EL (cell line): ENCODE data around the gene SLC5A2.
"Not testable (repeated sequence)": the region's sequence is repeated elsewhere in the genome, so short reads cannot be mapped to it uniquely, and the experiment has no call there.

Experiments used
- DNase-seq: peaks from one replicate; pipeline ENCODE4 v3.0.0-alpha.2; 2016

The SLC5A2 gene

DNA sequence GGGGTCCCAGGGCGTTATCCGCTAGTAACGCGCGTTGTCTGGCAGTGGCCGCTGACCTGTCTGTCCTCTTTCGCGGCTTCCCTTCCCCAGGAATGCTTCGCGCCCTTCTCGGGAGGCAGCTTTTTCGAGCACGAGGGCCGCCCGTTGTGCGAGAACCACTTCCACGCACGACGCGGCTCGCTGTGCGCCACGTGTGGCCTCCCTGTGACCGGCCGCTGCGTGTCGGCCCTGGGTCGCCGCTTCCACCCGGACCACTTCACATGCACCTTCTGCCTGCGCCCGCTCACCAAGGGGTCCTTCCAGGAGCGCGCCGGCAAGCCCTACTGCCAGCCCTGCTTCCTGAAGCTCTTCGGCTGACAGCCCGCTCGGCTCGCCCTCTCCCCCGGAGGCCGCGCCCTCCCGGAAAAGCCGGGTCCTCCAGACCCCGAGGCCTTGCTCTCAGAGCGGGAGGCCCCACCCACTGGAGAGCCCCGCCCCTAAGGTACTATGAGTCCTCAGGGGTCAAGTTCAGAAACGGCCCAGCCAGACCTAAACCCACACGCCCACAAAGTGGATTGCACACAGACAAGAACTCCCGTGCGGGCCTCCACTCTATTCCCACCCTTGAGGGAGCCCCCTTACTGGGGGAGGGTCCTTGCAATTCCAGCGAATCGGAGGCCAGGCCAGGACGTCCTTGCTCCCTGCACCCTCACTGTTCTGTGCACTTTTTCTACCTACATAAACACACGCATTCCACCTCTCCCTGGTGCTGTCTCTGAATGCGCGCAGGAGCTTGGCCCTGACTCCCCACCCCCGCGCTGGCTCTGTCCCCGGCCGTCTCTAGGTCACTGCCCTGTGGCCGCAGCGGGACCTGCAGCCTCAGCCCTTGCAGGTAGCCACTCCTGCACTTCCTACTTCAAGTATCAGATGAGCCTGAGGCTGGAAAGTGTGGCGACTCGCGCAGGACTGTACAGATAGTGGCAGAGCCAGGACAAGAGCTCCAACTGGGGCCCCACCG, 5.4 kb upstream of the SLC5A2 start:
- DNase-seq, result no peak

GRCh38 chr16:31478956-31479355, 4.0 kb upstream of the SLC5A2 start:
- no peak for DNase-seq

DNA sequence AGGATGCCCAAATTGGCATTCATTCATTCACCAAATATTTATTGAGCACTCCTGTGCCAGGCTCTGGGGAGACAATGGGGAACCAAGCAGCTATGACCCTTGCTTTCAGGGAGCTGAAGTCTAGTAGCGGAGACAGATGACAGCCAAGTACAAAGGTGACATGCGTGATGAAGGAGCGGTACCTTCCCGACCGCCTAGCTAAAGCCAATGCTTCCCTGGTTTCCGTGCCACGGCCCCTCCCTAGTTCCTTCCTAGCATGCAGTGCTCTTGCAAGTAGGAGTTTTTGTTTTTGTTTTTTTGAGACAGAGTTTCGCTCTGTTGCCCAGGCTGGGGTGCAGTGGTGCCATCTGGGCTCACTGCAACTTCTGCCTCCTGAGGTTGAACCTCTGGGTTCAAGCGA, 3.2 kb upstream of the SLC5A2 start:
- DNase-seq, result no peak

GRCh38 chr16:31480851-31481536, 1.9 kb upstream of the SLC5A2 start:
- no peak for DNase-seq

- DNase-seq, result not testable (repeated sequence)
These were observed 1.1 kb downstream of the SLC5A2 start for GRCh38 chr16:31484048-31484447.

- no peak for DNase-seq
These were observed 1.7 kb downstream of the SLC5A2 start for GRCh38 chr16:31484491-31485171.

DNA sequence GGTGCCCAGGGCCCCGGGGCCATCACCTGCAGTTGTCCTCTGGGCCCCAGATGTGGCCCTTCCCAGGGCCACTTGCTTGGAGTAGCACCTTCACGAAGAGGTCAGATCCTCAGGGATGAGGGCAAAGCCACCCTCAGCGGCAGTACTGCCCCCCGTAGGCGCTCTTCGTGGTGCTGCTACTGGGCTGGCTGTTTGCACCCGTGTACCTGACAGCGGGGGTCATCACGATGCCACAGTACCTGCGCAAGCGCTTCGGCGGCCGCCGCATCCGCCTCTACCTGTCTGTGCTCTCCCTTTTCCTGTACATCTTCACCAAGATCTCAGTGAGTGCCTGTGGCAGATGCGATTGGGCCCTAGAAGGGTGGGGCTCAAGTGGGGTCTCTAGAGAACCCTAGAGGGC, 2.6 kb downstream of the SLC5A2 start:
- DNase-seq, result no peak

- DNase-seq, result no peak
These were observed 3.1 kb downstream of the SLC5A2 start for GRCh38 chr16:31486045-31486444.

- DNase-seq, result no peak
These were observed 4.3 kb downstream of the SLC5A2 start for GRCh38 chr16:31487071-31487719.

DNA sequence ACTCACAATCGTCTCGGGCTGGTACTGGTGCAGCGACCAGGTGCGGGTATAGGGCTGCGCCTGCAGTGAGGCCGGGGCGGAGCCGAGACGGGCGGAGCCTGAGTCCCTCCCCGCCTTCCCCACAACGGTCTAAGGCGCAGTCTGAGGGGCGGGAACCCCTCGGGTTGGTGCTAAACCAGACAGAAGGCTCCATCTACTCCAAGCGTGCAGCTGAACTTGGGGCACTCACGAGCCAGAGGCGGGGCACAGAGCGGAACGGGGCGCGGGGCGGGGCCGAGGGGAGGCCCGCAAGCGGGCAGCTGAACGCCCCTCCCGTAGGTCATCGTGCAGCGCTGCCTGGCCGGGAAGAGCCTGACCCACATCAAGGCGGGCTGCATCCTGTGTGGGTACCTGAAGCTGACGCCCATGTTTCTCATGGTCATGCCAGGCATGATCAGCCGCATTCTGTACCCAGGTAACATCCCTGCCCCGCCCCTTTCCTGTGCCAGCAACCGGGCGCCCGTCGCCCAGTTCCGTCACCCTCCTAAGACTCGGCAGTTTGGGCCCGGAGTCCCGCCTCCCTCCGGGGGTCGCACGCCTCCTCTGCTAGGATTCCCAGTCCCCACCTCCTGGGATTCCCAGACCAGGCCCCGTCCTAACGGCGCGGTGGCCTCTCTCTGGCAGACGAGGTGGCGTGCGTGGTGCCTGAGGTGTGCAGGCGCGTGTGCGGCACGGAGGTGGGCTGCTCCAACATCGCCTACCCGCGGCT, 5.0 kb downstream of the SLC5A2 start:
- DNase-seq, result peak; percentile 51

DNA sequence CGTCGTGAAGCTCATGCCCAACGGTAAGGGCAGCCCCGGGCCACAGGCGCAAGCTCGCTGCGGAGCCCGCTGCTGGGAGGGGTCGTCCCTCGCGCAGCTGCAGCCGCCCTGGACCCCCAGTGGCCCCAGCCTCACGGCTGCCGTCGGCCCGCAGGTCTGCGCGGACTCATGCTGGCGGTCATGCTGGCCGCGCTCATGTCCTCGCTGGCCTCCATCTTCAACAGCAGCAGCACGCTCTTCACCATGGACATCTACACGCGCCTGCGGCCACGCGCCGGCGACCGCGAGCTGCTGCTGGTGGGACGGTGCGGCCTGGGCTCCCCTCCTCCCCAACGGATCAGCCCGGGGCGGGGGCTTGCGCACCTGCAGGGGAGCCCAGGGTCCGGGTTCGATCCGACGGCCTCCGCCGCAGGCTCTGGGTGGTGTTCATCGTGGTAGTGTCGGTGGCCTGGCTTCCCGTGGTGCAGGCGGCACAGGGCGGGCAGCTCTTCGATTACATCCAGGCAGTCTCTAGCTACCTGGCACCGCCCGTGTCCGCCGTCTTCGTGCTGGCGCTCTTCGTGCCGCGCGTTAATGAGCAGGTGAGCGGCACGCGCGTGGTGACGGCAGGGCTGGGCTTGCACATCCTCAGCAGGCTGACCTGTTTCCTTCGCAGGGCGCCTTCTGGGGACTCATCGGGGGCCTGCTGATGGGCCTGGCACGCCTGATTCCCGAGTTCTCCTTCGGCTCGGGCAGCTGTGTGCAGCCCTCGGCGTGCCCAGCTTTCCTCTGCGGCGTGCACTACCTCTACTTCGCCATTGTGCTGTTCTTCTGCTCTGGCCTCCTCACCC, 5.8 kb downstream of the SLC5A2 start:
- DNase-seq, result no peak

- DNase-seq, result no peak
These were observed 6.3 kb downstream of the SLC5A2 start for GRCh38 chr16:31489298-31489564.

DNA sequence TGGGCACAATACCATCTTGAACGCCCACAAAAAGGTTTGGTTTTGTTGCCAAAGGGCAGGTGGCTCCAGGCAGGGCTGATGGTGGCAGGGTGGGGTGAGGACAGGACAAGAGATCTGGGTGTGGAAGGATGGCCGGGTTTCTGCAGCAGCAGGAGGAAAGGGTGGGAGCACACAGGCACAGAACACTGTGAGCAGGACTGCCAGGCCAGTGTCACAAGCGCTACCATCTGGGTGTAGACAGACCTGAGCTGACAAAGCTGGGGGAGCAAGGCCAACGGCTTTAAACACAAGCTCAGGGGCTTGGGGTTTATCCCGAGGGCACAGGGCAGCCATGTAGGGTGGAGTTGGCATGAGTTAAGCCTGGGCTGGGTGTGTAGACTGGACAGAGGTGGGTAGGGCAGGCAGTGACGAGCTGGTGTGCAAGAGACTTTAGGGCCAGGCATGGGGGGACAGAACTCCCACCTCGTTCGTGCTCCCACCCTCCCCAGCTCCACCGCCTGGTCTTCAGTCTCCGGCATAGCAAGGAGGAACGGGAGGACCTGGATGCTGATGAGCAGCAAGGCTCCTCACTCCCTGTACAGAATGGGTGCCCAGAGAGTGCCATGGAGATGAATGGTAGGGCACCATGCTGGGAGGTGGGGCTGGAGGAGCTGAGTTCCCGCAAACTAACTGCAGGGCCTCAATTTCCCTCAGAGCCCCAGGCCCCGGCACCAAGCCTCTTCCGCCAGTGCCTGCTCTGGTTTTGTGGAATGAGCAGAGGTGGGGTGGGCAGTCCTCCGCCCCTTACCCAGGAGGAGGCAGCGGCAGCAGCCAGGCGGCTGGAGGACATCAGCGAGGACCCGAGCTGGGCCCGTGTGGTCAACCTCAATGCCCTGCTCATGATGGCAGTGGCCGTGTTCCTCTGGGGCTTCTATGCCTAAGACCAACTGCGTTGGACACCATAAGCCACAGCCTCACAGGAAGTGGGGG, 7.0 kb downstream of the SLC5A2 start:
- no peak for DNase-seq

DNA sequence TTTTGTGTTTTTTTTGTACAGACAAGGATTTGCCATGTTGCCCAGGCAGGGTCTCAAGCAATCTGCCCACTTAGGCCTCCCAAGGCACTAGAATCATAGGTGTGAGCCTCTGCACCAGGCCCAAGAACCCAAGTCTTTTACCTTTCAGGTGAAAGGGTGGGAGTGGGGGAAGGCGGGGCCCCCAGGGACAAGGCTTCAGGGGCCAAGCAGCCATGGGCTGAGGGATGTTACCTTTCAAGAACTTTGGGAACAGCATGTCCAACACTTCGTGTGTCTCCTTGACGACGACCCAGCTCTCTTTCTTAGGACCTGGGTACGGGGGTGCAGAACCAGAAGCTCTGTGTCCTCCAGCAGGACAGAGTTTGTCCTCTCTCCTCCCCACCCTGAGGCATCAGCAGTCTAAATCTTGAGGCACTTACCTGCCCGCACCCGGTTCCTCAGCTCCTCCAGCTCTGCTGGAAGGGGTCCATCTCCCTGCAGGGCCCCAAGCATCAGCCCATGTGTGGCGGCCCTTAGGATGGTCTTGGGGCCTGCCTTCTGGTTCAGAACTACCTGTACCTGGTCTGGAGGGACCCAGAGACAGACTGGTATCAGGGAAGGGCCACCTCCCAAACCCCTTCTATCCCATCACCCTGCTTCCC, 9.0 kb downstream of the SLC5A2 start:
- no peak for DNase-seq

- no peak for DNase-seq
These were observed 10.7 kb downstream of the SLC5A2 start for GRCh38 chr16:31493506-31494125.

- DNase-seq, result no peak
These were observed 13.7 kb downstream of the SLC5A2 start for GRCh38 chr16:31496670-31497069.

DNA sequence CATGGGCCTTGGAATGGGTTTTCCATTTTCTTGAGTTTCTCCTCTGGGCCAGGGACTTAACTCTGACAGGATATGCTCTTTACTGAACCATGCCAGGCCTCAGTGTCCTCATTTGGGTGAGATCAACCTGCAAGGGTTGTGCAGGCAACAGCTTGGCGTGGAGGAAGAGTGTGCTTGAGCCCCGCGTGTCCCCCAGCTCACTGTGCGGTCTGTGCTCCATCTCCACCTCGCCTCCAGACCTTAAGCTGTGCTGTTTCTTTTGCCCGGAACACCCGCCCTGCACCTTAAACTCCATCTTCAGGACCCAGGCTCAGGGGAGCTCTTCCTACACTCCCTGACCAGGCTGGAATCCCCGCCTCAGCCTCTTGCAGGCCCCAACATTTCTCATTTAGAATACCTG, 15.6 kb downstream of the SLC5A2 start:
- DNase-seq, result no peak

DNA sequence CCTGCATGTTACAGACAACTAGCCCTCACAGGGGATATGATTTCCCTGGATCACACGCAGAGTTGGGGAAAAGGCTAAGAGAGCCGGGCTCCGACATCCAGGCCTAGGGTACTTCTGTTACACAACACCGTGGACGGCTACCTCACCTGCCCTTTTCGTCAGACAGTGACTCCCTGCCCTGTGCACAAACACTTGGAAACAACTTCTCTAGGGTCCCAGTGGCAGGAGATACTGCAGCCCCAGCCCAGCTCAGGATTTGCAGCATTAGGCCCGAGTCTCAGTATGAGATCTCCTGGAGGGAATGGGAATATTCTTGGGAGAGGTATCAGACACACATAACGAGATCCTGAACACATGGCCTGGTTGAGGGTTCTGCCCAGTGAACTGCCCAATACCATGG, 17.0 kb downstream of the SLC5A2 start:
- no peak for DNase-seq

- DNase-seq, result no peak
These were observed 18.5 kb downstream of the SLC5A2 start for GRCh38 chr16:31501226-31501965.
